ENCODE measurements around the gene ZNF543.
A peak's percentile ranks its signal among the peaks of the same experiment; 100 is the strongest.
"Not testable (repeated sequence)": the region's sequence is repeated elsewhere in the genome, so short reads cannot be mapped to it uniquely, and the experiment has no call there.

Gene ZNF543

DNA sequence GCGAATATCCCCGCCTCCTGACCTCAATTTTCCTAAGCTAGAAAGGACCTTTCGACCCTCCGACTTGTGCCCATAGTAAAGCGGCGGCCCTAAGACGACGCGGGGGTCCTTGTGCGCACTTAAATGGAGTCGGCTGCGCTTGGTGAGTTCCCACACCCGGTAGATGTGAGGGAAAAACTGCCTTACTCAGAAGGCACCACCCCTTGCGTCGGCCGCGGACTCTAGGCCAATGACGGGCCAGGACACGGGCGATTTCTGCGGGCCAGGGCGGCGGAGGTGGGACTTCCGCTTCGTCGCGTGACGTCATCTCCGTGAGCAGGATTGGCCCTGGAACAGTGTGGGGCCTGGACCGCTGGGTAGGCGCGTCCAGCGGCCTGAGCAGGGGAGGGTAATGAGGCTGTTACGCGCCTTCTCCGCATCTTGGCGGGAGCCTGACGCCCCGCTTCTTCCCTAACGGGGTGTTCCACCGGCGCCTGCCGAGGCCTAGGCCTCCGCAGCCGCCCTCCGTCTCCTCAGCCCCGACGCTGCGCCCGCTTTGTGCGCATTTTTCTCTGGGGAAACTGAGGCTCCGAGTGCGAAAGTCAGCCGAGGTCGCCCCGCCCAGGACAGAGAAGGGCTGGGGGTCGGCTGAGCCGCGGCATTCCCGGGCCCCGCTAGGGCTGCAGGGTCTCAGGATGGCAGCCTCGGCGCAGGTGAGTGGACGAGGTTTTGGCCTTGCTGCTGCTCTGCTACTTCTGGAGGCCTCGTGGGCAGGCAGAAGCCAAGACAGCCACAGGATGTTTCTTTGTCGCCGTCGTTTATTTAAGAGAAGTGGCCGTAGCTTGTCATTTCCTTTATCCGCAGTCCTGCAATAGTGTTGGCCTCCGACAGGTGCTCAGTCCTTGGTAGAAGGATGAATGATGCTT lies at the start of gene ZNF543:
TSS of gene ZNF543 (plus strand) at position 293 of the 905 bp plus-strand sequence. CDS start at position 675, 382 bp downstream.
- peak; percentile 99 for ATAC-seq

DNA sequence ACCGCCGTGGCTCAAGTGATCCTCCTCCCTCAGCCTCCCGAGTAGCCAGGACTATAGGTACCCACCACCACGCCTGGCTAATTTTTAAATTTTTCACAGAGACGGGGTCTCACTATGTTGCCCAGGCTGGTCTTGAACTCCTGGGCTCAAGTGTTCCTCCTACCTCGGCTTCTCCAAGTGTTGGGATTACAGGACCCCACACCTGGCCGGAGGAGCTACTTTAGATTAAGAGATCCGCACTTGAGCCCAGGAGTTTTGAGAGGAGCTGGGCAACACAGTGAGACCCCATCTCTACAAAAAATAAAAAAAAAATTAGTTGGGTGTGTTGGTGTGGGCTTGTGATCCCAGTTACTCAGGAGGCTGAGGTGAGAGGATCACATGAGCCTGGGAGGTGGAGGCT lies 49.0 kb upstream of the ZNF543 start:
- no peak for ATAC-seq

DNA sequence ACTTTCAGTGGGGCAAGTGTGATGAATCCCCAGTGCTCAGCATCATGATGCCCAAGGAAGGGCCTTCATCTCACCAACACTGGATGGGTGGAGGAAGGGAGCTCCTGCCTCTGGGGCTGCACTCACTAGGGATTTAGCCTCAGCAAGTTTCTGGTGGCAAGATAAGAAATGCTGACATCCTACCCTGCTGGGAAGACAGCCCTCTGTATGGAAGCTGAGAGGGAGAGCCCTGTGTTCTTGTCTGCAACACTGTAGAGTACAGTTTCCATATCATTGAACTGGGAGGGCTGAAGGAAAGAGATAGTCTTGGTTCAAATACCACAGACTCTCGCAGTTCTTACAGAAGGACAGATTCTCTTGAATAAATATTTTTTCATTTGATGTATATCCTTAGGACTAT lies 47.3 kb upstream of the ZNF543 start:
- no peak for ATAC-seq

DNA sequence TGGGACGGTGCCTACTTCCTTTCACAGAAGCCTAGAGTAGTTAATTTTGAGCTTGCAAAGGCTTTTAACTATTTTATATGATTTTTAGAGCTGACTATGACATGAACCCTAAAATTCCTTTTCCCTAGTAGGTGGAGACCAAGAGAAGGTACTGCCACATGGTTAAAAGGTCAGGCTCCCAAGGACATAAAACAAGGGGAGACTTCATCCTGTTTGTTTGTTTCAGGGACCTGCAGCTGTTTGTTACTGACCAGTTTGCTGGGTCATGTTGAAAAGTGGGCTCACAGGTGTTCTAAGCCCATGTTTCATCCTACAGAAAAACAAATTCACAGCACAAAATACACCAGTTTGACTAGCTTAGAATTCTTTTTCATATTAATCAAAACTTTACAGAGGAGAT lies 43.8 kb upstream of the ZNF543 start:
- ATAC-seq: no peak

DNA sequence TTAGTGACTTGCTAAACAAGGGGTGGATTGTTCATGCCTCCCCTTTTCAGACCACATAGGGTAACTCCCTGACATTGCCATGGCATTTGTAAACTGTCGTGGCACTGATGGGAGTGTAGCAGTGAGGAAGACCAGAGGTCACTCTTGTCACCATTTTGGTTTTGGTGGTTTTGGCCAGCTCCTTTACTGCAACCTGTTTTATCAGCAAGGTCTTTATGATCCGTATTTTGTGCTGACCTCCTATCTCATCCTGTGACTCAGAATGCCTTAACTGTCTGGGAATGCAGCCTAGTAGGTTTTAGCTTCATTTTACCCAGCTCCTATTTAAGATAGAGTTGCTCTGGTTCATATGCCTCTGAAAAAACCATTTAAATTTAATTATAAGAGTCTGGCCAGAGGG lies 41.8 kb upstream of the ZNF543 start:
- not testable (repeated sequence) for ATAC-seq

DNA sequence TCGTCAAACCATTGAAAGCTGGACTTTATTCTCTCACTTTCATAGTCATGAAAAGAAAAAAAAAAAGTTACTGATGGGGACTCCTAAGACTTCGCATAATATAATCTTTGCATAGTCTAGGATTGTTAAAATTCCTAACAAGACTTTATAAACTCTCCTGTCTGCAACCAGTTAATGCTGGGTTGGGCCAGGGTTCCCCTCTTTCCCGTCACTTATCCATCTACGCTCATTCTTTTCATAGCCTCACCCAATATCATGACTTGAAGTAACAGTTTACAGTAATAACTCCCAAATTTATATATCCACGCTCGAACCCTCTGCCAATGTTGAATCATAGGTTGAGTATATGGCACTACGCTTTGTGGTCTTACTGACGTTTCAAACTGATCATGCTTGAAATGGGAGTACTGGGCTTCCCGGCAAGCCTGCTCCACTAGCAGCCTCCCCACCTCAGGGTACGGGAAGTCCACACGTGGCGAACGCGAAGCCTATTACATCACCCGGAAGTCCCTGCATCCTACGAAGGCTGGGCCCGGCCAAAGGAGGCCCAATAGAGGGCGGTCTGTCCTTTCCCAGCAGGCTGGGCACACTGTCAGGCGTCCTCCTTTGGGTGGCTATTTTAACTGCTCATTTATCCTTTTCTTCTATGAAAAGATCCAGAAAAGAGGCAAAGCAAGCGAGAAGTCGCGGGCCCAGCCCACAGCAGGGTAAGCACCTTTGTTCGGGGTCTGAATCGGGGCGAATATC lies 40.7 kb upstream of the ZNF543 start:
- ATAC-seq: peak; percentile 74 to 76

DNA sequence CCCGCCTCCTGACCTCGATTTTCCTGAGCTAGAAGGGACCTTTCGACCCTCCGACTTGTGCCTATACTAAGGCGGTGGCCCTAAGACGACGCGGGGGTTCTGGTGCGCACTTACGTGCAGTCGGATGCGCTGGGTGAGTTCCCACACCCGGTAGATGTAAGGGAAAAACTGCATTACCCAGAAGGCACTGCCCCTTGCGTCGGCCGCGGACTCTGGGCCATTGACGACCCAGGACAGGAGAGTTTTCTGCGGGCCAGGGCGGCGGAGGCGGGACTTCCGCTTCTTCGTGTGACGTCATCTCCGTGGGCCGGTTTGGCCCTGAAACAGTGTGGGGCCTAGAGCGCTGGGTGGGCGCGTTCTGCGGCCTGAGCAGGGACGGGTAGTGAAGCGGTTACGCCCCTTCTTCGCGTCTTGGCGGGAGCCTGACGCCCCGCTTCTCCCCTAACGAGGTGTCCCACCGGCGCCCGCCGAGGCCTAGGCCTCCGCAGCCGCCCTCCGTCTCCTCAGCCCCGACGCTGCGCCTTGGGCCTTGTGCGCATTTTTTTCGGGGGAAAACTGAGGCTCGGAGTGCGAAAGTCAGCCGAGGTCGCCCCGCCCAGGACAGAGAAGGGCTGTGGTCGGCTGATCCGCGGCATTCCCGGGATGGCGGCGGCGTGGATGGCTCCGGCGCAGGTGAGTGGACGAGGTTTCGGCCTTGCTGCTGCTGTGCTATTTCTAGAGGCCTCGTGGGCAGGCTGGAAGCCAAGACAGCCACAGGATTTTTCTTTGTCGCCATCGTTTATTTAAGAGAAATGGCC lies 39.9 kb upstream of the ZNF543 start, which contains the start of gene ZNF460:
TSS of gene ZNF460 (plus strand) at position 321 of the 797 bp plus-strand sequence. CDS start at position 643, 322 bp downstream.
- ATAC-seq: peak; percentile 92 to 96

DNA sequence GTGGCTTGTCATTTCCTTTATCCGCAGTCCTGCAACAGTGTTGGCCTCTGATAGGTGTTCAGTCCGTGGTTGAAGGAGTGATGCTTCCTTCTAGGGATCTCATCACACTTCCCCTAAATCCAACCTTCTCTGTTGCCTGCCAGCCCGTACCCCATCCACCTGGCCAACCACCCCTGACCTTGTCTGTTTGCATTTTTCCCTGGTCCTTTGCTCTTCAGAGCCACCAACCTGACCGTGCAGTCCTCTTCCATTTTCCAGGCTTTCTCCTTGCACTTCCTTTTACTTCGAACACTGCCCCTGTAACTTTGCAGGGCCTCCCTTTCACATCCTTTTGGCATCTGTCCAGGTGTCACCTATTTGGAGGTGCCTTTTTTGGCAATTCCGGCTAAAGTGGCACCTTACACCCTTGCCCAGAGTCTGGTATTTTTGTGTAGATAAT lies 39.3 kb upstream of the ZNF543 start:
- ATAC-seq: no peak

DNA sequence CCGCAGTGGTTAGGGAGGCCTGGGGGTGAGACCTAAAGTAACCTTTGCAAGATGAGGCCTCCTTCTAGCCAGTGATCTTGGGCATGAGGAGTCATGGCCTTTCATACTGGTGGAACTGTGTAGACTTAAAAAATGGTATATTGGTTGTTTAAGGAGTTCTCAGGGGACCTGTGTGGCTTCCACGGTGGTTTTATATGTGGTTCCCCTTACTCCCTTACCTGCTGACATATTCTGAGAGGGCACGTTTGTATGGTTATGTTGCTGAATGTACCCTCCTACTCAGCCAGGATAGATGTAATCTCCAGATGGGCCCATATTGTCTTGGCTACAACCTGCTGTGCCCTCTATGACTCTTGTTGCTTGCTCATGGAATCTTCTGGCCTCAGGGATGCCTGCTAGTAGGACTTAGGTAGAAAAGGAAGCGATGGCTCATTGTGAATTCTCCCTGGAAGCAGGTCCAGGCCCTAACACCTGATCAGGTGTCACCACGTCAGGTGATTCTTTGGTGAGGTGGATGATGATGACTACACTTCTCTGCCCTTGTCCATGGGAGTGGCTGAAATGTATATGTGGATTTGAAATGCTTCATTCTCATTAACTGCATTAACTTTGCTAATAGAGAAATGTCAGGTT lies 38.1 kb upstream of the ZNF543 start:
- ATAC-seq: no peak

DNA sequence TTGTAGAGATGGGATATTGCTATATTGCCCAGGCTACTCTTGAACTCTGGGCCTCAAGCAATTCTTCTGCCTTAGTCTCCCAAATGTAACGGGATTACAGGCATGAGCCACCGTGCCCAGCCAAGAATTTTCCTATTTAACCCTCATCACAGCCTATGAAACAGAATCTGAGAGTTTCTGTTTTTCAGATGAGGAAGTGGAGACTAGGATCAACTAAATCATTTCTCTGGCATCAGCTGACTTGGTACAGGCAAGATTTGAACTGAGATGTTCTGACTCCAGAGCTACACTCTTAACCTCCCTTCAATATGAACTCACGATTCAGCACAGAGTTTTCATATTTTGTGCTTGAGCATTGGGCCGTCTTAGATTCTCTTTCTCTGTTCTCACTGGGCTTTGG lies 31.9 kb upstream of the ZNF543 start:
- ATAC-seq: no peak

DNA sequence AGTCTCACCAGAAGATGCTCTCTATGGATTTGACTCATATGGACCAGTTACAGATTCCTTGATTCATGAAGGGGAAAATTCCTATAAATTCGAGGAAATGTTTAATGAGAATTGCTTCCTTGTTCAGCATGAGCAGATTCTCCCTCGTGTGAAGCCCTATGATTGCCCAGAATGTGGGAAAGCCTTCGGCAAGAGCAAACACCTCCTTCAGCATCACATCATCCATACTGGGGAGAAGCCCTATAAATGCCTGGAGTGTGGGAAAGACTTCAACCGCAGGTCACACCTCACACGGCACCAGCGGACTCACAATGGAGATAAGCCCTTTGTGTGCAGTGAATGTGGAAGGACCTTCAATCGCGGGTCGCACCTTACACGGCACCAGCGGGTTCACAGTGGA lies 29.3 kb upstream of the ZNF543 start:
- no peak for ATAC-seq

DNA sequence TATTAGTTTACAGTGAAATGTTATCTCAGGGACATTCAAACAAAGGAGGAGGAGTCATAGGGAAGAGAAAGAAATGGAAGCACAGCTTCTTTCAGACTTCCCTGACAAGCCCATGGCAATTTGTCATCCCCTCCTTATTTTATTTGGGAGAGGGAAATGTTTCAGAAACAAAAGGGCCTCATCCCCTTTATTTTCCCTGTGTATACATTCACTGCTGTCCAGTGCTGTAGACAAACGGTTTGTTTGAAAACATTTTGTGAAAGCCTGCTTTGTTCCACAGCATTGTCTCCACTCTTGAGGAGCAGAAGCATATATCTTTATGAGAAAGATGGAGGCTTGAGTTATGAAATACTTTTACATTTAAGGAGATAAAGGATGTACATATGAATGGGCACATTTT lies 27.7 kb upstream of the ZNF543 start:
- ATAC-seq: no peak

DNA sequence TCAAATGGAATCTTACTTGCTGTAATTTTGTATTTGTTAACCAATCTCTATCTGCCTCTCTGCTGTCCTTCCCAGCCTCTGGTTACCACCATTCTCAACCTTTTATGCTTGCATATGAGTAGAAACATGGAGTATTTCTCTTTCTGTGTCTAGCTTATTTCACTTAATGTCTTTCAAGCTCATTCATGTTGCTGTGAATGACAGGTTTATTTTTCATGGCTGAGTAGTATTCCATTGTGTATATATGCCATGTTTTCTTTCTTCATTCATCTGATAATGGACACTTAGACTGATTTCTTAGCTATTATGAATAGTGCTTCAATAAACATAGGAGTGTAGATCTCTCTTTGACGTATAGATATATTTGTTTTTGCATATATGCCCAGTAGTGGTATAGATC lies 26.6 kb upstream of the ZNF543 start:
- no peak for ATAC-seq

DNA sequence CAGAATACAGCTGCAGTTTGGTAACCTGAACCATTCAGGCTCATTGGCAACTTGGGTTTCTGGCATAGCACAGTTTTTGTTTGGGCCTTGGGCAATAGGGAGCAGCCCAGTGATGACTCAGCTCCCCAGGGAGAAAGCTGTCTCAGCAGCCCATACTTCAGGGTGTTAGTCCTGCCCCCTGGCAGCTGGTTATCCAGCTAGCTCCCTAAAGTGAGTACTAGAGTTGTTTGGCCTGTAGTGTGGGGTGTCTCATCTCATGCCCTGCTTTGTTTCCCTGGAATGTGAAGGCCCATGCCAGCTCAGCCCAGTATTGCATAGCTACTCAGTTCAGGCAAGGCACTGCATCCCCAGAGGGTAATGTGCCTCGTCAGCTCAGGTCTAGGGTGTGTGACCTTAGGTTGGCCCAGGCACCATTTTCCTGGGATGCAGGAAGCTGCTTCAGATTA lies 18.2 kb upstream of the ZNF543 start:
- no peak for ATAC-seq

DNA sequence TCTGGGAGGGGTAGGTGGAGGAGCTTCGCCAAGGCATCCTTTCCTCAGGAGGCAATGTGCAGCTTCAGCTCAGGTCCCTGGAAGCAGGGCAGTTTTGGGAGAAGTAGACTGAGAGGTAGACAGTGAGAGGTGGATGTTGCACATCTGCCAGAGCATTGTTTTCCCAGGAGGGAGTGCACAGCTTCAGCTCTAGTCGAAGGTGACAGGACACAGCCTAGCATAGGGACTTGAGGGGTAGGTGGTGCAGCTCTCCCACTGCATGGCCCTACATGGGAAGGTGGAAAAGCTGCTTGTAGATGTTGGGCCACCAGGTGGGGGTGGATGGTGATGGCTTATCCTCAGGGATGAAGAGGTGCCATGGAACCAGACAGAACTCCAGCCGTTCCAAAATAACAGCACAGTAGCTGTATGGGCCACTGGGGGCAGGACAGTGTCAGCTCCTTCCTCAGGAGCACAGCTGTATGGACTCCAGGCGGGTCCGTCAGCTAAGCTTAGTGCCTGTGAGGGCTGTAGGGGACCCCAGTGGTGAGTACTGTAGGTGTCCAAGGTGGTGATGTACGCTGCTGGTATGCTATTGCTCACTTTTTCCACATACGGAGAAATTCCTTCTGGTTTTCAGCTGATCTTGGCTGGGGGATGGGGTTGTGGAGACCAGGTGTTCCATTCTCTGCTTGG lies 17.4 kb upstream of the ZNF543 start:
- no peak for ATAC-seq

DNA sequence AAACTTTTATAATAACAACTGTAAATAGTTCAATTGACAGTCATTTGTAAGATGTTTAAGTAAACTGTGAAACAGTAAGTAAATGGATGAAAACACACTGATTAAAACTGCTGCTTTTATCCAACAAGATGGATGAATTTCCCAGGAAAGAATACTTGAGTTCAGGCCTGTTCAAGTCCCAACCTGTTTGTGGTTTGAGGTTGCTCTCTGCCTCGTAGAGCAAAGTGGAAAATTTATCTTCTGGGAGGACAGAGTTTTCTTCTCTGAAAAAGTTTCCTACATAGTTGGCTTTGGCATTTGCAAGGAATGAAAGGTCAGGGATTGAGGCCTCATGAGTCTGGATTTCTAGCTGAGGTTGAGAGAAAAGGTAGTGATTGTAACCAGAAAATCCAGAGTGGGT lies 15.2 kb upstream of the ZNF543 start:
- no peak for ATAC-seq

DNA sequence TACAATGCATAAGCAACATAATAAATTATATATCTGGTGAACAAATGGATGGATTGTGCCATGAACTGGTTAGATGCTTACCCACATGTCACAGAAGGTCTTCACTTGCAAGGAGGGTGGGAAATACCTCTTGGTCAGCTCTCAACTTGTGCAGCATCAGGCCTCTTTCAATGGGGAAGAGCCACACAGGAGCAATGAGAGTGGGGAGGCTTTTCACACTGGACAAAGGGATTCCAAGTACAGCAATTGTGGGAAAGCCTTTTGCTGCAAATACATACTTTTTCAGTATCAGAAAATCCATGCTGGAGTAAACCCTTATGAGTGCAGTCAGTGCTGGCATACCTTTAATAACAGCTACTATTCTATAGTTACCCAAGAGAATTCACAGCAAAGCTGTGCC lies 11.8 kb upstream of the ZNF543 start:
- ATAC-seq: no peak

DNA sequence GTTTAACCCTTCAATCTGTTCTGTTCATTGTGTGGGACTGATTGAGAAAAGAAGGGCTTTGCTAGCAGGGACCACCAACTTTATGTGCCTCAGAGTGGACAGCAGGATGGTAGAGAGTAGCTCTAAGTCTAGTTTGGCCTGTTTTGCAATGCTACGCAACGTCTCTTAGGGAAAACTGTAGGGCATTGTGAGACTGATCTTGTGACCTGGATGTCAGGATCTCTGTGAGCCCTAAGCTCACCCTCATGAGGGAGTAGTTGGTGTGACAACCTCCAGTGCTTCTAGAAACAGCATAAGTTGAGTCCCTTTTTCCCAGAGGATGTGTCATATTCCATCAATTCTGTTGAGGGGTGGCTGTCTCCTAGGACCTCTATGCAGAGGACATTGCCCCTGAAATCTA lies 9.5 kb upstream of the ZNF543 start:
- ATAC-seq: no peak

DNA sequence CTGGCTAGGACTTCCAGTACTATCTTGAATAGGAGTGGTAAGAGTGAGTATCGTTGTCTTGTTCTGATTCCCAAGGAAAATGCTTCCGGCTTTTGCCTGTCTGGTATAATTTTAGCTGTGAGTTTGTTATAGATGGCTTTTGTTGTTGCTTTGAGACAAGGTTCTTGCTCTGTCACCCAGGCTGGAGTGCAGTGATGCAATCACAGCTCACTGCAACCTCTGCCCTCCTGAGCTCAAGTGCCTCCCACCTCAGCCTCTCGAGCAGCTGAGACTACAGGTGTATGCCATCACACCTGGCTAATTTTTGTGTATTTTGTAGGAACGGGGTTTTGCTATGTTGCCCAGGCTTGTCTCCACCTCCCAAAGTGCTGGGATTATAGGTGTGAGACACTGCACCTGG lies 6.1 kb upstream of the ZNF543 start:
- no peak for ATAC-seq

DNA sequence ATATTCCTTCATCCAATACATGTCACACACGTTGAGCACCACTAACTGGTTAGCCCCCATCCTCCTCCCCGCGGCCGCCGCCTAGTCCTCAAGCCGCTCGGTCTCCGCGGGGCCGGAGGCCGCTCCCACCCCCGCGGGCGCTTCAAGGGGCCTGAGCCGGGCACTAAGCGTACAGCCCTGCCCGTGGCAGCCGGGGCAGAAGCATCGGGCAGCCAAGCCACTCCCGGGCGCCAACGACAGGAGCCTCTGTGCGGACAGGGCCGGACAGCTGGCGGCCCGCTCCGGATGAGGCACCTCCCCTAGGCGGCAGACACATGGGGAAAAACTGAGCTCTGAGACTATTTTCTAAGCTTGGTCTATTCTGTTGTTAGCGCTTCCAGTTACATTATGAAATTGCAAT lies 2.8 kb upstream of the ZNF543 start:
- no peak for ATAC-seq

DNA sequence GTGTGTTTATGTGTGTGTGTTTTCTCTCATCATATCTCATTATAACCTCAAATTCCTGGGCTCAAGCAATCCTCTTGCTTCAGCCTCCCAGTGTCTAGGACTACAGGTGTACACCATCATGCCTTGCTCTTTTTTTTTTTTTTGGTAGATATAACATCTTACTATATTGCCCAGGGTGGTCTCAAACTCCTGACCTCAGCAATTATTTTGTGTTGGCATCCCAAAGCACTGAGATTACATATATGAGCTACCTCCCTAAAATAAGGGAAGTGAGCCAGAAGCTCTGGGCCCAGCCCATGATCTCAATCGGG lies 448 bp upstream of the ZNF543 start:
- ATAC-seq: no peak

DNA sequence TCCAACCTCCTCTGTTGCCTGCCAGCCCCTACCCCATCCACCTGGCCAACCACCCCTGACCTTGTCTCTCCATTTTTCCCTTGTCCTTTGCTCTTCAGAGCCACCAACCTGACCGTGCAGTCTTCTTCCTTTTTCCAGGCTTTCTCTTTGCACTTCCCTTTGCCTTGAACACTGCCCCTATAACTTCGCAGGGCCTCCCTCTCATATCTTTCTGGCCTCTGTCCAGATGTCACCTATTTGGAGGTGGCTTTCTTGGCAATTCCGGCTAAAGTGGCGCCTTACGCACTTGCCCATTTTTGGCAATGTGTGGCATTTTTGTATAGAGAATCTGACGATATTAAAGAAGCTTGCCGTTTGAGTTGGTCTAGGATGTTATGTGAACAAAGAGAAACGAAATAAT lies 844 bp downstream of the ZNF543 start:
- ATAC-seq: no peak
